Measurements from ENCODE around the gene ANAPC2. TPM values are rescaled to one million over a fixed set of nuclear protein-coding genes. Genes with fewer than 3 reads are reported as not detected.

Gene ANAPC2
- total RNA-seq, 2 donors from 2014 or later: 50.6 to 53.1 TPM

GRCh38 chr9:137148242-137148641 is 40.1 kb downstream of the ANAPC2 start:
- no peak overlapping the region for H3K4me3 Mint-ChIP-seq
- no peaks in the 10 kb centered on the region for H3K9me3 Mint-ChIP-seq
- H3K36me3 Mint-ChIP-seq (ENCODE audit: low read depth): no peaks in the 10 kb centered on the region
- no peak overlapping the region for H3K27ac Mint-ChIP-seq
- no peaks in the 10 kb centered on the region for H3K4me1 Mint-ChIP-seq
- no peak for ATAC-seq (replicated peaks)
- peaks cover 6% of the 10 kb centered on the region for H3K27me3 Mint-ChIP-seq

DNA sequence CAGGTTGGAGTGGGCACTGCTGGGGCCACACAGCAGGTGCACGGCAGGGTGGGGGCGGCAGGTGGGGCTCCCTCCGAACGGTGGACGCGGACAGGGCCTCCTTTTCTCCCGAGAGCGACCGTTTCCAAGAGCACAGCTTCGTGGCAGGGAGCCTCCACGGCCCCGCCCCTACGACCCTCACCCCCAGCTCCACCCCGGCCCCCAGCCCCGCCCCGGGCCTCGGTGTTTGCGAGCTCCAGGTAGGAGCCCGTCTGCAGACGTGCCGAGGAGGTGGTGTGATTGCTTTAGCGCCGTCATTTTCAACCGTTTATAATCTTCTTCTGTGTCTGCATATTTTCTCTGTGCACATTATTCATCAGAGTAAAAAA is 40.6 kb downstream of the ANAPC2 start:
- H3K27ac Mint-ChIP-seq: no peak overlapping the region
- H3K4me1 Mint-ChIP-seq: no peaks in the 10 kb centered on the region
- no peaks in the 10 kb centered on the region for H3K9me3 Mint-ChIP-seq
- no peak overlapping the region for H3K4me3 Mint-ChIP-seq
- no peaks in the 10 kb centered on the region for H3K36me3 Mint-ChIP-seq (ENCODE audit: low read depth)
- H3K27me3 Mint-ChIP-seq: peaks cover 6% of the 10 kb centered on the region
- ATAC-seq (replicated peaks): no peak

DNA sequence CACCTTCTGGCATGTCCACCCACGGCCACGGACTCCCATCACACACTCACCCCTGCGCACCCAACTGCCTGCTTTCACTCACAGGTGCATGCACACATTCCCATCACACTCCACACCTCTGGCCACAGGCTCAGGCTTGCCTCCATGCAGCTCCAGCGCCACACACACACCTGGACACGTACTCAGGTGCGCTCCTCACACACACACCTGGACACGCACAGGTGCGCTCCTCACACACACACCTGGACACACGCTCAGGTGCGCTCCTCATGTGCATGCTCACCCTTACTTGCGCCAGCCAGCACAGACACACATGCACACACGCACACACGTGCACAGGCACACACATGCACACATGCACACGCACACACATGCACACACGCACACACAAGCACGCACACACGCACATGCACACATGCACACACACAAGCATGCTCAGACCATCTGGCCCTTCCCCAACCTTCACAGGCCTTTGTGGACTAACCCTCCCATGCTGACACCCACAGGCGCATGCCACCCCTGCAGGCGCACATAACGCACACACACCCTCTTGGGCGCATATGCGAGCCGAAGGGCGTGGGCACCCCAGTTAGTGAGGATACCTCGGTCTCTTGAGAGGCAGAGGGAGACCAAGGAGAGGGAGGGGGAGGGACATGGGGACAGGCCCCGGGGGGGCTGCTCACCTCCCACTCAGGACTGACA is 41.1 kb downstream of the ANAPC2 start:
- no peaks in the 10 kb centered on the region for H3K36me3 Mint-ChIP-seq (ENCODE audit: low read depth)
- no peak for ATAC-seq (replicated peaks)
- H3K4me1 Mint-ChIP-seq: no peaks in the 10 kb centered on the region
- H3K4me3 Mint-ChIP-seq: no peak overlapping the region
- no peaks in the 10 kb centered on the region for H3K9me3 Mint-ChIP-seq
- no peak overlapping the region for H3K27ac Mint-ChIP-seq
- peaks cover 9% of the 10 kb centered on the region for H3K27me3 Mint-ChIP-seq

DNA sequence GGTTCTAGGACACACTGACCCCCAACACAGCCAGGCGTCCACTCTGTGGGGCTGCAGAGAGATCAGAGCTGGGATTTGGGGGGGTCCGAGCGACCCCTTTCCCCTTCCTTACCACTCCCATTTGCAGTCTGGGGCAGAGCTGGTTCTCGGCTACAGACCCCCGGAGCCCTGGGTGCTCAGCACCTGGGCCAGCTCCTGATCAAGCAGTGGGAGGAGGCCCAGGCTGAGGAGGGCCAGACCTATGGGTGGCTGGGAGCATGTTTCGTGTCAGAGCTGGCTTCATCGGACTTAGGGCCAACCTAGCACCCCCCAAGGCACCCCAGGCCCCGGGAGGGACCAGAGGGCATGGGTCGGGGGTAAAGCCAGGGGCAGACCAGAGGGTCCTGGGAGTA is 41.8 kb downstream of the ANAPC2 start:
- no peak for ATAC-seq (replicated peaks)
- no peaks in the 10 kb centered on the region for H3K4me1 Mint-ChIP-seq
- no peaks in the 10 kb centered on the region for H3K9me3 Mint-ChIP-seq
- H3K27me3 Mint-ChIP-seq: peaks cover 12% of the 10 kb centered on the region
- no peak overlapping the region for H3K27ac Mint-ChIP-seq
- H3K4me3 Mint-ChIP-seq: no peak overlapping the region
- no peaks in the 10 kb centered on the region for H3K36me3 Mint-ChIP-seq (ENCODE audit: low read depth)

DNA sequence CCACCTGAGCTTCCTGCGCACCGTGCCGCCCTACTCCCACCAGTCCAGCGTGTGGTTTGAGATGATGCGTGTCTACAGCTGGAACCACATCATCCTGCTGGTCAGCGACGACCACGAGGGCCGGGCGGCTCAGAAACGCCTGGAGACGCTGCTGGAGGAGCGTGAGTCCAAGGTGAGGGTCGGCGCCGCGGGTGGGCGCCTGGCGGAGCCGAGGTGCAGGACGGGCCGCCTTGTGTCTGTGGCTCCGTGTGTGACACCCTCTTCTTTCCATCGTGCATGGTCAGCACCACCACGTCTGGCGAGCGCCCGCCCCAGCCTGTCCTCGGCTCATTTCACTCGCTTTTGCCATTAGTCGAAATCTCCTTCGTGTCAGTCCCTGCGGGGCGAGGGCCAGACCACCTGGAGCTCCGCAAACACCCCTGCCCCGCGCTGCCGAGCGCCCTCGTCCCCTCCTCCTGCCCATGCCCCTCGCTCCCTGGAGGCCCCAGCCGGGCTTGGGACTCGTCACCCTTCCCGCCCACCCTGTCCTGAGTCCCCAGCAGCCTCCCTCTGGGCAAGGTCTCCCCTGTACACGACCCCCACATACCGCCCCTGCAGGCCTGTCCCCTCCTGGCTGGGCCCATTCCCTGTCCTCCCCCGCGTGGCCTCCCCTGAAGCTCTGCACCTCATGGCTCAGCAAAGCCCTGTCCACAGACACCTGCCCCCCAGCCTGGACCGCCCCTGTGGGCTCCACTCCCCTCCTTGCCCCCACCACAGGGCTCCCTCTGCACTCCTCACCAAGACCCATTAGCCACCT is 42.4 kb downstream of the ANAPC2 start:
- H3K4me3 Mint-ChIP-seq: no peak overlapping the region
- no peaks in the 10 kb centered on the region for H3K36me3 Mint-ChIP-seq (ENCODE audit: low read depth)

GRCh38 chr9:137143459-137143858 is 44.9 kb downstream of the ANAPC2 start:
- Mint-ChIP-seq H3K9me3 (no peaks in the 10 kb centered on the region), H3K27me3 (peaks cover 23% of the 10 kb centered on the region), H3K4me3 (no peak overlapping the region), H3K4me1 (no peaks in the 10 kb centered on the region), H3K27ac (no peak overlapping the region), H3K36me3 (ENCODE audit: low read depth) (no peaks in the 10 kb centered on the region)
- no peak for ATAC-seq (replicated peaks)

More for the DNA sequence above, 42.4 kb downstream of the ANAPC2 start:
- H3K27ac Mint-ChIP-seq: no peak overlapping the region
- no peaks in the 10 kb centered on the region for H3K9me3 Mint-ChIP-seq
- H3K4me1 Mint-ChIP-seq: no peaks in the 10 kb centered on the region
- peaks cover 12% of the 10 kb centered on the region for H3K27me3 Mint-ChIP-seq
- no peak for ATAC-seq (replicated peaks)

GRCh38 chr9:137141976-137142936 is 46.1 kb downstream of the ANAPC2 start:
- Mint-ChIP-seq H3K27ac (no peak overlapping the region), H3K27me3 (peaks cover 29% of the 10 kb centered on the region), H3K4me1 (no peaks in the 10 kb centered on the region), H3K9me3 (no peaks in the 10 kb centered on the region), H3K4me3 (no peak overlapping the region), H3K36me3 (ENCODE audit: low read depth) (no peaks in the 10 kb centered on the region)
- no peak for ATAC-seq (replicated peaks)

- no peaks in the 10 kb centered on the region for H3K9me3 Mint-ChIP-seq
- no peaks in the 10 kb centered on the region for H3K4me1 Mint-ChIP-seq
- no peak overlapping the region for H3K27ac Mint-ChIP-seq
- ATAC-seq (replicated peaks): no peak
- H3K4me3 Mint-ChIP-seq: no peak overlapping the region
- no peaks in the 10 kb centered on the region for H3K36me3 Mint-ChIP-seq (ENCODE audit: low read depth)
- peaks cover 26% of the 10 kb centered on the region for H3K27me3 Mint-ChIP-seq
Measured at GRCh38 chr9:137141050-137141810, 47.1 kb downstream of the ANAPC2 start.

DNA sequence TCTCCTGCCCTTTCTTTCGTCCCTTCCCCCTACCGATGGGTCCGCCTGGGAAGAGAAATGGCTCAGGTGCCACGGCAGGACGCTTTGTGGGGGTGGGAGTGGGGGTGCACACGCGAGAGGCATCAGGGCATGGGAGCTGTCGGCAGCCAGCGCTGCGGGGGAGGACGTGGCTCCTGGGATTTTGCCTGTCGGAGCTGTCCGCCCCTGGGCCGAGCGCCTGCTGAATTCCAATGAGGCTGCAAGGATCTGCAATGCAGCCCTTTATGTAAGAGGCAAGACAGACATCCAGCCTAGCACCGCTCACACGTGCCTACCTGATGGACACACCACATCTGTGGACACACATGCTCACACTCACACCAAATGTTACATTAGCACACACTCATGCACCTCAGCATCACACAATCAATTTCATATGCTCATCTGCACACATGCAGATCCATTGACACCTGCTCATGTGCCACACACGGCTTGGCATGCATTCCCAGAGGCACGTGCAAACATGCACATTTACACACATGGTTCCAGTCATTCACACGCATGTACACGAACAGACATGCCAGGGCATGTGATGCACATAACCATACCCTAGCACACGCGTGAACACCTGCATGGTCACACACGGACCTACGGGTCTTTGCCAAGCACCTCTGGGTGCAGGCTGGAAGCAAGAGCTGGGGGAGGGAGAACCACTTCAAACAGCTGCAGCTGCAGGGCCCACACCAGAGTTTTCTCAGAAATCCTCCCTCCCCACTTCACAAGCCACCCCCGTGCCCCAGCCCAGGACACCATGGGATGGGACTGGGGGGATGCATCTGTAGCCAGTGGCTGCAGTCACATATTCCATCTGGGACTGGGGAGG is 48.0 kb downstream of the ANAPC2 start:
- Mint-ChIP-seq H3K4me3 (no peak overlapping the region), H3K36me3 (ENCODE audit: low read depth) (no peaks in the 10 kb centered on the region), H3K27ac (no peak overlapping the region), H3K4me1 (no peaks in the 10 kb centered on the region), H3K9me3 (no peaks in the 10 kb centered on the region), H3K27me3 (peaks cover 31% of the 10 kb centered on the region)
- ATAC-seq (replicated peaks): no peak

GRCh38 chr9:137139468-137140150 is 48.8 kb downstream of the ANAPC2 start:
- no peaks in the 10 kb centered on the region for H3K36me3 Mint-ChIP-seq (ENCODE audit: low read depth)
- no peaks in the 10 kb centered on the region for H3K4me1 Mint-ChIP-seq
- no peak overlapping the region for H3K27ac Mint-ChIP-seq
- H3K9me3 Mint-ChIP-seq: no peaks in the 10 kb centered on the region
- ATAC-seq (replicated peaks): no peak
- H3K4me3 Mint-ChIP-seq: no peak overlapping the region
- H3K27me3 Mint-ChIP-seq: peaks cover 31% of the 10 kb centered on the region

- Mint-ChIP-seq H3K4me1 (no peaks in the 10 kb centered on the region), H3K9me3 (no peaks in the 10 kb centered on the region), H3K4me3 (no peak within 1 kb of the TSS), H3K27ac (no peak within 1 kb of the TSS), H3K36me3 (ENCODE audit: low read depth) (no peaks in the 10 kb centered on the region), H3K27me3 (peaks cover 31% of the 10 kb centered on the region)
- ATAC-seq (replicated peaks): no peak
Measured at GRCh38 chr9:137138722-137139467, 49.5 kb downstream of the ANAPC2 start, which contains the start of gene GRIN1. Gene GRIN1, plus strand, starts transcription at chr9:137139154. Its CDS starts 333 bp downstream, at chr9:137139487.

- H3K4me1 Mint-ChIP-seq: no peaks in the 10 kb centered on the region
- no peak overlapping the region for H3K4me3 Mint-ChIP-seq
Measured at GRCh38 chr9:137138058-137138721, 50.2 kb downstream of the ANAPC2 start.

More at GRCh38 chr9:137138058-137138721, 50.2 kb downstream of the ANAPC2 start:
- Mint-ChIP-seq H3K27ac (no peak overlapping the region), H3K27me3 (peaks cover 29% of the 10 kb centered on the region), H3K36me3 (ENCODE audit: low read depth) (no peaks in the 10 kb centered on the region), H3K9me3 (no peaks in the 10 kb centered on the region)
- ATAC-seq (replicated peaks): no peak

Measured in activated T-helper 17 cell treated with anti-CD3 and anti-CD28 coated beads, Interleukin-2, amount 50 U/mL, for 72 hours (primary cell).